Measurements from ENCODE around the gene ZNF423.

The ZNF423 gene

DNA sequence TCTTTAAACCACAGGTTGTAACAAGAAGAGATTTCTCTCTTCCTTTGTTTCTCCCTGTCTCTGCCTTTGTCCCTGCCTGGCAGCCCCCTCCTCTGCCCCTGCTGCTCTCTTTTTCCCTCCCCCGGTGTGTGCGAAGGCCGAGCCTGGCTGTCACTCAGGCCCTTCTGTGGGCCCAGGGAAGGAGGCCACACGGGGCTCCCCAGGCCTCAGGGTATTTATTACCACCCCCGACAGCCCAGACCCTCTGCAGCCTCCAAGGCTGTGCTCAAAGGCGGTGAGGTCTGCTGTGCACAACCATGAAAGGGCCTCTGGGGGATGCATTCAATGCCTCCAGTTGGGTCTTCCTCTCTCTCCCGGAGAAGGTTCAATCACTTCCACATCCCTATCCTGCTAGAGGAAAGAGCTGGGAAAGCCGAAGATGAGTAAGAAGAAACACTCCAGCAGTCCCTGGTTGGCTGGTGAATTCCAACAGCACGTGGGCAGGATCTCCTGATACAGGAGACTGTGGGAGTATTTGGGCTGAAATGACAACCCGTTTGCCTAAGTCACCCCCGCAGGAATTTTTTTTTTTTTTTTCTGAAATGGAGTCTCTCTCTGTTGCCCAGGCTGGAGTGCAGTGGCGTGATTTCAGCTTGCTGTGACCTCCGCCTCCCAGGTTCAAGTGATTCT is 34.2 kb downstream of the ZNF423 start:
- DNase-seq, result no peak

DNA sequence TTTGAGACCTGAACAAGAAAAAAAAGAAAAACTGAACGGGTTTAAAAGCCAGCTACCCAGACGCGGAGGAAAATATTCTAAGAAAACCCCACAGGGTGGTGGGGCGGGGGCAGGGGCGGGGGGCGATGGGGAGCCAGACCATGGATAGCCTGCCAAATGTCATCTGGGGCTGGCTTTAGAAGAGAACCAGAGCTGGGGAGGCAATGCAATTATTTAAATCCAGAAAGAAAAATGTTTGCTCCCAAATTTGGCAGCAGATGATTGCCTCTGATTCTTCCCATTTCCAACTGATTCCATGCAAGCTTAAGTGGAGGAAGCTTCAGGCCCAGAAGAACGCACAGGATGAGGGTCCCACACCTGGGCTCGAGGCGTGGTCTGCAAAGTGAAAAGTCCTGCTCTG is 34.8 kb downstream of the ZNF423 start:
- no peak for DNase-seq

DNA sequence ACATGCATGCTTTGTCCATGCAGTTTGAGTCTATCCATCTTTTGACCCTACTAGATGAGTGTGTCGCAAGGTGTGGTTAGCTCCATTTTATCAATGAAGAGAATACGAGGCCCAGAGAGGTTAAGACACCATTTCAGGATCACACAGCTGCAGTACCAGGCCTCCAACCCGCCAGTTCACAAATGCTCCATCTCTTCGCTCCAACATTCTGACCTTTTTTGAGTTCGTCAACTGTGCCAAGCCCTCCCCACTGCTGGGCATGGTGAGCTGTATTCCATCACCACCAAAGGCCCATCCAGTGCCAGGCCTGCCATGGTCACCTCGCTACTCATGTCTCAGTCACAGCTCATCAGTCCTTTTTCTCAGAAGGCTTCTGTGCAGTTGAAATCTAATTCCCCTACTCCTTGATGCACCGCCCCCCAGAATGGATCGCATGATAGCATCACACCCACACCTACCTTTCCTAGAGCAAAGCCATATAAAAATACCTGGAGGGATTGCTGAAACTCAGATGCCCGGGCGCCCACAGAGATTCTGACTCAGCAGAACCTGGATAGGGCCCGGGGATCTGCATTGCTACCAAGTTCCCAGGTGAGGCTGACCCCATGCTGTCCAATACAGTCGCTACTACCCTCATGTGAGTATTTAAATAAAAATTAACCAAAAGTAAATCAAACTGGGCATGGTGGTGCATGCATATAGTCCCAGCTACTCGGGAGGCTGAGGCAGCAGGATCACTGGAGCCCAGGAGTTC is 38.0 kb downstream of the ZNF423 start:
- DNase-seq, result no peak

DNA sequence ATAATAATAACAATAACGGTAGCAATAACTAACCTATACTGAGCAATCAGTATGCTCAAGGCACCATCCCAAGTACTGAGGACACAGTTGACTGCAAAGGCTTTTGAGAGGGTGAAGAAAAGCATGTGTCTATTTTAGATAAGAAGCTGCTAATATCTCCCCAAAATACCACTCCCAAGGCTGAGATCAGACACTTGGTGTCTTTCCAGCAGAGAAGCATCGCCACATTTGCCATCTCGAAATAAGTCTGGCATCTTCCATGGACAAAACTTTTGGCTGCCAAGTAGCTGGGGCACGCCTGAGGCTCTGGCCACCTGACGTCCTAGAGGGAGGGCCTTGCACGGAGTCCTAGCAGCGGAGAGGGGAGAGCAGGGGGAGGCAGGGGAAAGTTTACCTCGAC is 39.0 kb downstream of the ZNF423 start:
- no peak for DNase-seq

DNA sequence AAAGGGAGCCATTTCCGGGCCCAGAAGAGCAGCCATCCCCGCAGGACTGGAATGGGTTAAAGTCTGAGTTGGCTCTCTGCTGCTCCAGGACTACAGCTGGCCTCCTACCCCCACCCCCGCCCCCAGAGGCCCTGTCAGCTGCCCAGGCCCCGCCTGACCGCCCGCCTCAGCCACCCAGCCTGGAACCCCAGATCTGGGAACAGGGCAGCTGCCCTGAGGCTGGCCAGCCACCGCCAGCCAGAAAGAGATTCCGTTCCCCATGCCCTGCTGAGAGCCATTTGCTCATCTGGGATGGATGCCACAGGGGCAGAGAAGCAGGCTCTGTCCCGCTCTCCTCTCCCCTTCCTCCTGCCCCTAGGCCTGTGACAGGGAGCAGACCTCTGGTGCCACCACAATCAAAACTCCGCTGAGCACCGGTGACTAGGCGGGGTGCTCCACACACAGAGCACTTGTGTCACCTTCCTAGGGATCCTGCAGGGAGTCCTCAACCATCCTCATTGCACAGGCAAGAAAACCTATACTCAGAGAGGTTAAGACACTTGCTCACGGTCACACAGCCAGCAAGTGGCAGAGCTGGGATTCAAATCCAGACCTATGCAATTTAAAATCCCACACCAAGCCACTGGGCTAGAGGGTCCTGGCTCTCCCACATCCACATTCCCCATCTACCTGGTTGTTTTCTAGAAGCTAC is 44.1 kb downstream of the ZNF423 start:
- DNase-seq, result no peak

DNA sequence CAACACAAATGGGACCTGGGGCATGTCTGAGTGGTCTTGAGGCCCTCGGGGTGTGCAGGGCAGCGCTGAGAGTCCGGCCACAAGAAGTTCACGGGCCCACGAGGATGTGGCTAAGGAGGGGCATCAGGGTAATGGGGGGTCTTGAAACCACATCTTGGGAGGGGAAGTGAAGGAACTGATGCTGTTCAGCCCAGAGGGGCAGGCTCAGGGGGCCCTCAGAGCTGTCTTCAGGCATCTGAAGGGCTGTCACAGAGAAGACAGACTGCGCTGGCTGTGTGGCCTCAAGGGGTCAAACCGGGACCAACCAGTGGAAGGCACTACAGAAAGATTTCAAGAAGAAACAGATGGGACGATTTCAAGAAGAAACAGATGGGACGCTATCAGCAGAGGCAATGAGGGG is 45.1 kb downstream of the ZNF423 start:
- DNase-seq, result no peak

DNA sequence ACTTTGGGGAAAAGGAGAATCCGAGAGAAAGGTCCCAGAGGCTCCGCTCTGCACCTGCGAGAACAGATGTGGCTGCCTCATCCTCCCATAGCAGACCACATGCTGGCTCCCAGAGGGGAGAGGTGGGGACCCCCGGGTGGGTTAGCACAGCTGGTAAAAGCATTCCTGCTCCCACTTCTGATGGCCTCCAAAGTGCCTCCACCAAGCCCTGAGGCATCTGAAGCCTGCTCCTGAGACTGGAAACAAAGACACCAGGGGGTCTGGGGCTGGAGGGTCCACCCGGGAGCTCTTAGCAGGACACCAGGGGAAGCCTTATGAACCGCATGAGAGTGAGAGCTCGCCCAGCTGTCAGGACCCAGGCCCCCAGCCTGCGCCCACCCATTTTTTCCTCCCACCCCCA is 46.4 kb downstream of the ZNF423 start:
- DNase-seq, result no peak

DNA sequence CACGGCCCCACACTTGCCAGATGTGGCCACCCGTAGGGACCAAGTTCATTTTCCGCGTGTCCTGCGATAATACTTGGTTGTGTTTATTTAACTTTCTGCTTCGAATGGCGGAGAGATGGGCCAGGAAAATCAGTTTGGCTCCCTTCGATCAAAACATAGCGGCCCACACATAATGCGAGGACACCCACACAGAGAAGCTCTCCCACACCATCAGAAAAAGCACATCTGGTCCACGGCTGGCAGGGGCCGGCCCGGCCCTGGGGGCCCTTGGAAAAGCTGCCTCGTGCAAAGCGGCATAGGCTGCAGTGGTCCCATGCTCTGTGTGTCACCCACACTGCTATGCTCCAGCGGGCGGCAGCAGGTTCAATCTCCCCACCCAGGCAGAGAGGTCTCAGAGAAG is 46.9 kb downstream of the ZNF423 start:
- DNase-seq, result no peak

DNA sequence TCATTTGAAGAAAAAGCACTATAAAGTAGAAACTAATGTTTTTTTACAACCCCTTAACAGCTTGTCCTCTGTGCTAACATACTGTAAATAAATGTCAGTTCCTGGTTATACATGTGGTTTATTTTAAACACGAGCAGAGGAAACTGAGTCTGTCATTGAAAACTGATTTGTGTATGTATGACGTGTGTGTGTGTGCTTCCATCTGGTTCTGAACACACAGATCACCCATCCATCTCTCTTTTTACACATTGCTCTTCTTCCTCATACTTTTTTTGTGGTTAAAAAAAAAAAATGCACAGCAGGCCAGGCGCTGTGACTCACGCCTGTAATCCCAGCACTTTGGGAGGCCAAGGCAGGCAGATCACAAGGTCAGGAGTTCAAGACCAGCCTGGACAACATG is 49.5 kb downstream of the ZNF423 start:
- no peak for DNase-seq

DNA sequence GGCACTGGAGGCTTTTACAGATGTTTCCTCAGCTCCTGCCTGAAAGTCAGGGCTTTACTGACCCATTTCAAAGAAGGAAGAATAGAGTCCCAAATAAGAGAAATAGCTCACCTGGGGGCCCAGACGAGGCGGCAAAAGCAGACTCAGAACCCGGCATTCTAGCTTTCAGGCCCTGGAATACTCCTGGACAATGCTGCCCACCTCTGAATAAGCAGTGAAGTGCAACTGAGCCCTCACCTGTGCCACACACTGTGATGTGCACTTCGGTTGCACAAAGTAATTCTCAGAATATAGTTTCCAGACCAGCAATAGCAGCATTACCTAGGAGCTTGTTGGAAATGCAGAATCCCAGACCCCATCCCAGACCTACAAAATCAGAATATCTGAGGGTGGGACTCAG is 54.6 kb downstream of the ZNF423 start:
- no peak for DNase-seq

DNA sequence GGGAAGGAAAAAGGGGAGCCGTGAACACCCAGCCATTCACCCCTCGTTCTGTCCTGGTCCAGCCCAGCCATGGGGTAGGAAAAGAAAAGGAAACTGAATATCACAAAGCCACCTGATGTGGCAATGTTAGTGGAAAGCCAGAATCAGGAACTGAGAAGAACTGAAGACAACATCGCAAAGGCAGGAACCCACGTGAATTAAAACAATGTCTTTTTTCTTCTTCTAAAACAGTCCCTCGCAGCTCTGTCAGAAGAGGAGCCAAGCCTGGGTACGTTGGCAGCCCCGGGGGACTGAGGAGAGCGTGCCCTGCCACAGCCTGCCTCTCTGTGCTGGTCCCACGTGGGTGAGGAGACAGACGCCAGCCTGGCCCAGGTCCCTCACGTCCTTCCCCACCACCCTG is 55.0 kb downstream of the ZNF423 start:
- DNase-seq, result no peak

DNA sequence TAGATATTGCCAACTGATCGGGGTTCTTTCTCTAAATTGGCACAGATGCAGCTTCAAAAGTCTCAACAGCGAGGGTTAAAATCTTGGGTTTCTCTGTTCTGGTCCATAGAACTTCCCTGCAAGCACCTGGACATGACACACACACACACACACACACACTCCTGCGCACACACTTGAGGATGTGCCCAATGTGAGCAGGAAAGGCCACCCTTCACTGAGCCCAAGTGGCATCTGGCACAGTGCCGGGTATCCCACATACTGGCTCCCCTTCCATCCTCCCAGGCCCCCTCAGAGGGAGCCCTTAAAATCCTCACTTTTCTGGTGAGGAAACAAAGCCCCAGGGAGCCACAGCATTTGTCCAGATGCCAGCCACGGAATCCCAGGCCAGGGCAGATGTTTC is 55.5 kb downstream of the ZNF423 start:
- no peak for DNase-seq

DNA sequence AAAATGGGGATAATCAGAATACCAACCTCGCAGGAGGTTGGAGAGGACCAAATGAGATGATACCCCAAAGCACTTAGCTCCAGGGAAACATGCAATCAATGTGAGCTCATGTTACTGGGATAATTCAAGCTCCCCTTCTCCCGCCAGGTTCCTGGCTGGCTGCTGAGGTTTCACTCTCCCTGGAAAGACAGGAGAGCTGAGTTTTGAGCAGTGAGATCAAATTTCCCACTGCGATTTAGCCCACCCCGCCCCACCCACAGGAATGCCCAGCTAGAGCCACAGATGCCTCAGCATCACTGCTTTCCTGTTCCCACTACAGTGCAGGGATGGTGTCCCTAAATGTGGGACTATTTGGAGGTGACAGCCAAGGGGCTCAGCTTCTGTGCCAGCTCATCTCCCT is 56.7 kb downstream of the ZNF423 start:
- DNase-seq, result no peak

DNA sequence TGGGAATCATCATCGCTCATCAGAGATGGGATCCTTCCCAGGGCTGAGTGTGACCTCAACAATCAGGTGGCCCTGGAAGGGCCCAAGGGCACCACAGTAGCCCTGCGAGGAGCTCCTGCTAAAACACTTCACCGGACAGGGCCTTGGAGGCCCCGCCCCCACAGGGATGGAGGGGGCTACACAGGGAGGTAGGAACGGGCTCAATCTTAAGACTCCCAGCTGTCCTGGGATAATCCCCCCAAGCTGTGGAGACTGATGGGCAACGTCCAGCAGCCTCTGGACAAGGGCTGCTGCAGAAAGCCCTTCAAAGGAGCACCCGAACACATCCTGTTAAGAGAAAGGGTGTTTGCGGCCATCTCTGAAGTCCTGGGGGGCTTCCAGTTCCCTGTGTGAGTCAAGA is 60.4 kb downstream of the ZNF423 start:
- no peak for DNase-seq

DNA sequence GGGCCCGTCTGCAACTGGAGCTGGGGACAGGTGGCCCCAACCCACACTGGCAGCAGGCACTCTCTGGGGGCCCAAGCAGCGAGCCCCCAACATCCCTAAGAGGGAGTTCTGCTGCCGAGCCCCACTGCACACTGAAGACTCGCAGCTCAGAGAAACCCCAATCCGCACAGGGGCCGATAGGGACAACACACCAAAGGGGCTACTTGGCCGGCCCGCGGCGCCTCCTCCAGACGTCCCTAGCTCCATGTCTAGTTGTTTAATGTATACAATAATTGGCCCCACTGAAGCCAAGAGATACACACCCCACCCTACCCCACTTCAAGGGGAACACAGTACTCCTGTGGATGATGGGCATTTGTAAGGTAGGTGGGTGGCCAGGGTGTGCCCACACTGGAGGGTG is 62.7 kb downstream of the ZNF423 start:
- no peak for DNase-seq

DNA sequence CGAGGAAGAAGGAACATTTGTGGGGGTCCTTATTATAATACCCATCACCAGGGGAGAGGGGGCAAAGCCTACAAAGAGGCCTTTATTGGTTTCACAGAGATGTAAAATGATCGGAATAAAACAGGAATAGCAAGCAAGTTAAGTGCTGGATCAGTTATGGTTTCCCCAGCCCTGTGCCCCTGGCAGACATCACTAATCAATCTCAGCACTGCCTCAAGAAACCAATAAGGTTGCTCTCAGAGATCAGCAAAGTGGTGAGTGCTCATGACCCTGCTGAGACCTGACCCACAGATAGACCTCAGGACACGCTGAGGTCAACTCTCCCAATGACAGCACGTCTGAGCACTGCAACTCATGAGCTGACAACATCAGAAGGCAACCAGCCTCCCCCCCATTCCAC is 66.3 kb downstream of the ZNF423 start:
- DNase-seq, result no peak

DNA sequence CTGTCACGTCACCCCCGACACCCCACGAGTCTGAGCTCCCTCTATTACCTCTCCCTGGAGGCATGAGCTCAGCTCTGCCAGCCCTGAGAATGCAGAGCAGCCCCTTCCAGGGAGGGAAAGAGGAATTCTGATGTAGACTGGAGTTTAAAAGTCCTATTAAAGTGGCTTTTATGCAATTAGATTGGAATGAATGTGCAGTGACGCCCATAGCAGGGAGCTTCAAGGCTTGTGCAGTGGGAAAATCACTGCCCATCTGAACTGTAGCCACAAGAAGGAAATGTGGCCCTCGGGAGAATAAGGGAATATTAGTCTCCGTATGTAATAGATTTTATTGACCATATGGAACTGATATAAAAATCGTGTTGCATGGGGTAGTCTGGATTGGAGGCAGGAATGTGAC is 66.9 kb downstream of the ZNF423 start:
- no peak for DNase-seq

DNA sequence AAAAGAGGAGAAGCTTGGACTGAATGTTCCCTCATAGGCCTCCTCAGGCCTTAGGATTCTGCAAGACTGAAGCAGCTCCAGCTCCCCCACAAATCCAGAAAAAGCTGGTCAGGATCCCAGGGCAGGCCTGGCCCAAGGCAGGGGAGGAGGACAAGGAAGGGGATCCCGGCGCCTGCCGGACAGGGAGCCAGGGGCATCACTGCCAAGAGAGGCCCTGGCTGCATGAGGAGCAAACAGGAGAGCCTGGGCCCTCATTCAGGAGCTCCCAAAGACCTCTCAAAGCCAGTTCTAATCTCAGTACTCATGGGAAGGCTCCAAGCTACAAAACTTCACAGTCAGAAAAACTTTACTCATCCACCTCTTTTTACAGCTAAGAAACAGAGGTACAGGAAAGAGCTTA is 67.3 kb downstream of the ZNF423 start:
- no peak for DNase-seq

DNA sequence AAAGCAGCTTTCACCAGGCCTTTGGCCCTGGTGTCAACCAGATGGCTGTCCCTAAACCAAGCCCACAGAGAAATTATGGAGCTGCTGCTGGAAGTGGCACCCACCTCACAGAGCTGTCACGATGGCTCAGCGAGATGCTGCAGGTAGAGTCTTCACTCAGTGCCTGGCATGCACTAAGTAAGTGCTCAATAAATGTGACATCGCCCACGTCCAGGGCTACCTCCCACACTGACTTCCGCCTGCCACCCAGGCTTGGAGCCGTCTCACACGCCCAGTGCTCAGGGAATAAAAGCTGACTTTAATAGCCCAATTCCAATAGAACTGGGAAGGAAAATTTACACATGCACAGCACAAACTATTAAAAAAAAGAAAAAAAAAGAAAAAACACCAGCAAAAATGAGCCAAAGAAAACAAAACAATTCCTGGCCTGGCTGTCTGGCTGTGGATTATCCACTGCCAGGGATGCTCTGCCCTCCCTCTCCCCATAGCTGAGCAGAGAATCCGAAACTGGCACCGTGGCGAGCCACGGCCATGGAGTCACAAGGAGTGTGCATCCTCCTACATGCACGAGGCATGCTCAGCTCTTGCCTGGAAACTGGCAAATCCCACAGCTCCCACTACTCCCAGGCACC is 68.9 kb downstream of the ZNF423 start:
- DNase-seq, result no peak

DNA sequence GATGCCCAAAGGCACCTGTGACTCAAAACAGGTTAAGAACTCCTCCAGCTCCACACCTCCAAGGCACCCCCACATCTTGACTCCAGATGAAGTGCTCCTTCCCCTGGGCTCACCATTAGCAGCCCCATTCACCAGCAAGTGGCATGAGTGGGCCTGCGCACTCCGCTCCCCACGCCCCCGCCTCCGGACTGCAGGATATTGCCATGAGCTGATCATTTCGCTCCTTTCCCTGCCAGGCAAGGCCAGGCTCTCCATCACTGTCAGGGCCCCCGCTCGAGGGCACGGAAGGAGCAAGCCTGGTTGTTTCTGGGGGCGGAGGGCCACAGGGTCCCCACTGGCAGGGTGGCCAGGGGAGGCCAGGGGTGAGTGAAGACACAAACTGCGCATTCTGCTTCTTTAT is 69.9 kb downstream of the ZNF423 start:
- no peak for DNase-seq

DNA sequence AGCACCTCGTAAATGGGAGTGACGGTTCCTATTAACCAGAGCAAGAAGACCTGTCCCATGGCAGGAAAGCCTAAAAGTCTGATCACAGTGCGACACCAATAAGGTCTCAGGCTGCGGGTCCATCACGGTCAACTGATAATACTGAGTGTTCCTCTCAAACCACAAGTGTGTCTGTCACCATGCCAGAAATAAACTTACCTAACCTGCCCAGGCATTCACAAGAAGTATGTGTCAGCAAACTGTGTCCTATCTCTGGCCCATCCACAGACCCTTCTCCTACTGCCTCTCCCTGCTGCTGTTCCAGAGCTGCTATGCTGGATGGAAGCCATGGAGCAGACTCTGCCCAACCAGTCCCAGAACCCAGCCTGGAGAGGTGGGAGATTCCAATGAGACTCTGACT is 73.5 kb downstream of the ZNF423 start:
- no peak for DNase-seq

DNA sequence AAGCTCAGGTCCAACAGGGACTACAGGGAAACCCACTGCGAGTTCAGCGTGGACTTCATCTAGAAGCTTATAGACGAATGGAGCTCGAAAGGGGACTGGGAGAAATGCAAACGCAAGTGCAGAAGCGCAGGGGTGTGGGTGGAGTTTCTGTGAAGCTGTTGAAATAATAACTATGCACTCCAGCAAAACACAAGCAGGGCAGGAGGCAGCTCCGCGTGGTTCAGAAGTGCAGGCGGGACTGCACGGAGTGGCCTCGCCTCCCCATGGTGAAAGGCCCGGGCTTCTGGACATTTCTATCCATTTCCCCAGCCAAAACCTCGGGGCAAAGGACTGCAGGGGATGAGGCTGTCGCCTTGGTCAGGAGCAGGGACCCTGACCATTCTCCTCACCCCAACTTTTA is 74.5 kb downstream of the ZNF423 start:
- DNase-seq, result no peak

DNA sequence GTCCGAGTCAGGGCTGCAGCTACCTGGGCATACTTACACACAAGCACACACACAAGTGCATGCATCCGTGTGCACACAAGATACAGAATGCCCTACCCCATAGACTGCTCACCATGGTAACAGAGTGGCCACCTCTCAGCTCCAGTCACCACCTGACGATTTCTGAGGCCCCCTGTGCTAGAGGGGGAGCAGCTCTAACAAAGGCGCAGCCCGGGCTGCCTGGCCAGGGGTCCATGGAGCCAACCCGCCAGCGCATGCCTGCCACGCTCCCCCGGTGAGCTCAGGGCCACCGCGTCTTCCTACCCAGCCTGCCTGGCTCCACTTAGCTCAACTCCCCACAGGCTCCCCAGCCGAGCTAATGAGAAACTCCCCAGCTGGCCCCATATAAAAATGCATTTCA is 75.5 kb downstream of the ZNF423 start:
- no peak for DNase-seq

DNA sequence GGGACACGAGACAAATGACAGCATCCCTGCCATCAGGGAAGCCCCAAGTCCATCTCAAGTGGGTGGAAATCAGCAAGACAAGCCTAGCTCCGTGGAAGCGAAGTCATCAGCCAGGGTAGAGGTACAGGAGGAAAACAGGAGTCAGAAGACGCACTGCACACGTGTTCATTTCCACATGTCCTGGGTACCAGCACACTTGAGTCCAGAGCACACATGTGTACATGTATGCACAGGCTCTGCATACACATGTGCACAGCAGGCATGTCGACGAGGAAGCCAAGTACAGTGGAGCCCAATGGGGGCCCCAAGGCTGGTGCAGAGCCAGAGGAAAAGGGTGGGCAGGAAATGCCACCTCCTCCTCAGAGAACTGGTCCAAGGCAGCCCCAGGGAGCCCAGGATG is 75.9 kb downstream of the ZNF423 start:
- DNase-seq, result no peak

All from stimulated activated CD4-positive, alpha-beta T cell treated with anti-CD3 and anti-CD28 coated beads, Interleukin-15, amount 100 ng/mL, for 24 hours (primary cell).